HEK293 (cell line): ENCODE measurements around the gene UBE2G2.

ENCODE experiments used
- CTCF ChIA-PET: fragments of 350-600 bp; formaldehyde crosslinking; extraction: SDS; loops from one replicate; lab custom pipeline; 2021; ENCODE audit warnings: antibody characterized with exemption; lab: Yijun Ruan, JAX
- POLR2A ChIA-PET: fragments of 300-600 bp; formaldehyde crosslinking; extraction: SDS; loops from one replicate; lab custom pipeline; 2020; ENCODE audit warnings: antibody characterized with exemption, inconsistent platforms; lab: Yijun Ruan, JAX
- H3K27ac ChIP-seq: fragments of 200-500 bp; sonication (Bioruptor generic); 2 replicates; pipeline ENCODE4 v1.5.1; 2014; ENCODE audit warnings: low read depth, low read length, control low read depth, inconsistent platforms; ENCODE audit errors: extremely low read depth
- H3K36me3 ChIP-seq, 2 experiments: fragments of 200-500 bp in 1 of 2; sonication (Bioruptor generic) in 1 of 2; 1 replicate in 1 of 2; 2 replicates in 1 of 2; pipeline ENCODE4 v1.5.1; 2014 to 2017; ENCODE audit warnings: inconsistent platforms in 2 of 2, low read length in 2 of 2; ENCODE audit not compliant: control insufficient read depth in 2 of 2, insufficient read depth in 1 of 2
- H3K4me1 ChIP-seq: fragments of 200-500 bp; sonication (Bioruptor generic); 2 replicates; pipeline ENCODE4 v1.5.1; 2014; ENCODE audit warnings: mild to moderate bottlenecking, low read length, inconsistent platforms; ENCODE audit not compliant: control insufficient read depth, insufficient read depth
- H3K4me3 ChIP-seq: 2 replicates; pipeline ENCODE4 v1.5.1; 2011; ENCODE audit warnings: low read depth, mild to moderate bottlenecking, control low read depth, low read length, moderate library complexity
- H3K9me3 ChIP-seq: fragments of 200-500 bp; sonication (Bioruptor generic); 2 replicates; pipeline ENCODE4 v1.5.1; 2014; ENCODE audit warnings: low read depth, low read length, inconsistent platforms; ENCODE audit not compliant: control insufficient read depth, insufficient read depth
- BCL11A ChIP-seq: fragments of 450-650 bp; formaldehyde crosslinking; IDR thresholded peaks from 2 replicates; pipeline ENCODE4 v1.5.1; 2016; ENCODE audit warnings: low read depth, missing biosample characterization, missing genetic modification characterization
- GLIS1 ChIP-seq: fragments of 450-650 bp; formaldehyde crosslinking; IDR thresholded peaks from 2 replicates; pipeline ENCODE4 v1.5.1; 2016; ENCODE audit warnings: missing biosample characterization, missing genetic modification characterization
- IKZF3 ChIP-seq: fragments of 450-650 bp; IDR thresholded peaks from 2 replicates; pipeline ENCODE4 v1.5.0; 2018; ENCODE audit warnings: missing biosample characterization, mild to moderate bottlenecking, missing genetic modification characterization, moderate library complexity
- KLF8 ChIP-seq: fragments of 450-650 bp; formaldehyde crosslinking; IDR thresholded peaks from 2 replicates; pipeline ENCODE4 v1.5.1; 2016; ENCODE audit warnings: missing biosample characterization, missing genetic modification characterization
- SP3 ChIP-seq: fragments of 450-650 bp; formaldehyde crosslinking; IDR thresholded peaks from 2 replicates; pipeline ENCODE4 v1.5.1; 2016; ENCODE audit warnings: missing biosample characterization, missing genetic modification characterization
- WT1 ChIP-seq: fragments of 450-650 bp; formaldehyde crosslinking; IDR thresholded peaks from 2 replicates; pipeline ENCODE4 v1.5.1; 2016; ENCODE audit warnings: missing biosample characterization, missing genetic modification characterization
- ZBTB1 ChIP-seq: fragments of 450-650 bp; formaldehyde crosslinking; IDR thresholded peaks from 2 replicates; pipeline ENCODE4 v1.5.1; 2016; ENCODE audit warnings: missing biosample characterization, missing genetic modification characterization
- ZBTB17 ChIP-seq: fragments of 450-650 bp; formaldehyde crosslinking; IDR thresholded peaks from 2 replicates; pipeline ENCODE4 v1.5.1; 2016; ENCODE audit warnings: missing biosample characterization, missing genetic modification characterization
- ZBTB48 ChIP-seq: fragments of 450-650 bp; formaldehyde crosslinking; IDR thresholded peaks from 2 replicates; pipeline ENCODE4 v1.5.1; 2016; ENCODE audit warnings: missing biosample characterization, missing genetic modification characterization
- ZFHX2 ChIP-seq: fragments of 450-650 bp; formaldehyde crosslinking; conservative IDR thresholded peaks from 2 replicates; pipeline ENCODE4 v1.5.1; 2016; ENCODE audit warnings: missing biosample characterization, missing genetic modification characterization
- ZFP69B ChIP-seq: fragments of 450-650 bp; formaldehyde crosslinking; IDR thresholded peaks from 2 replicates; pipeline ENCODE4 v1.5.1; 2016; ENCODE audit warnings: missing biosample characterization, missing genetic modification characterization
- ZNF133 ChIP-seq: fragments of 450-650 bp; formaldehyde crosslinking; IDR thresholded peaks from 2 replicates; pipeline ENCODE4 v1.5.1; 2016; ENCODE audit warnings: missing biosample characterization, missing genetic modification characterization
- ZNF157 ChIP-seq: fragments of 450-650 bp; formaldehyde crosslinking; IDR thresholded peaks from 2 replicates; pipeline ENCODE4 v1.5.1; 2016; ENCODE audit warnings: missing biosample characterization, missing genetic modification characterization
- ZNF248 ChIP-seq: fragments of 450-650 bp; formaldehyde crosslinking; IDR thresholded peaks from 2 replicates; pipeline ENCODE4 v1.5.1; 2017; ENCODE audit warnings: missing biosample characterization, missing genetic modification characterization
- ZNF324 ChIP-seq: fragments of 450-650 bp; formaldehyde crosslinking; IDR thresholded peaks from 2 replicates; pipeline ENCODE4 v1.5.1; 2016; ENCODE audit warnings: missing biosample characterization, missing genetic modification characterization
- ZNF341 ChIP-seq: fragments of 450-650 bp; formaldehyde crosslinking; IDR thresholded peaks from 2 replicates; pipeline ENCODE4; 2016; ENCODE audit warnings: low read depth, missing biosample characterization, missing genetic modification characterization
- ZNF354C ChIP-seq: fragments of 450-650 bp; formaldehyde crosslinking; IDR thresholded peaks from 2 replicates; pipeline ENCODE4 v1.5.1; 2016; ENCODE audit warnings: missing biosample characterization, missing genetic modification characterization, low read depth, borderline replicate concordance
- ZNF423 ChIP-seq: fragments of 450-650 bp; formaldehyde crosslinking; IDR thresholded peaks from 2 replicates; pipeline ENCODE4 v1.5.1; 2016; ENCODE audit warnings: missing biosample characterization, missing genetic modification characterization
- ZNF518A ChIP-seq: fragments of 450-650 bp; formaldehyde crosslinking; conservative IDR thresholded peaks from 2 replicates; pipeline ENCODE4 v1.5.1; 2016; ENCODE audit warnings: low read depth, missing biosample characterization, missing genetic modification characterization
- ZNF560 ChIP-seq: fragments of 450-650 bp; formaldehyde crosslinking; IDR thresholded peaks from 2 replicates; pipeline ENCODE4 v1.5.1; 2017; ENCODE audit warnings: missing biosample characterization, missing genetic modification characterization, borderline replicate concordance
- ZNF585B ChIP-seq: fragments of 450-650 bp; formaldehyde crosslinking; IDR thresholded peaks from 2 replicates; pipeline ENCODE4 v1.5.1; 2016; ENCODE audit warnings: missing biosample characterization, missing genetic modification characterization
- ZNF626 ChIP-seq: fragments of 450-650 bp; sonication (Bioruptor Pico); formaldehyde crosslinking; IDR thresholded peaks from 2 replicates; pipeline ENCODE4 v1.5.1; 2018; ENCODE audit warnings: missing biosample characterization, missing genetic modification characterization, inconsistent platforms
- ZNF658 ChIP-seq: fragments of 450-650 bp; formaldehyde crosslinking; IDR thresholded peaks from 2 replicates; pipeline ENCODE4; 2016; ENCODE audit warnings: missing biosample characterization, missing genetic modification characterization
- ZNF692 ChIP-seq: fragments of 450-650 bp; formaldehyde crosslinking; IDR thresholded peaks from 2 replicates; pipeline ENCODE4 v1.5.1; 2016; ENCODE audit warnings: missing biosample characterization, missing genetic modification characterization
- ZNF701 ChIP-seq: fragments of 450-650 bp; formaldehyde crosslinking; IDR thresholded peaks from 2 replicates; pipeline ENCODE4 v1.5.1; 2016; ENCODE audit warnings: missing biosample characterization, missing genetic modification characterization
- ZSCAN30 ChIP-seq: fragments of 450-650 bp; IDR thresholded peaks from 2 replicates; pipeline ENCODE4 v1.5.1; 2018; ENCODE audit warnings: missing biosample characterization, mild to moderate bottlenecking, missing genetic modification characterization, moderate library complexity
- TF ChIP-seq, protein P1 (sequence below): fragments of 450-650 bp; formaldehyde crosslinking; IDR thresholded peaks from 2 replicates; pipeline ENCODE4 v1.5.1; 2016; ENCODE audit warnings: missing biosample characterization, missing genetic modification characterization

The UBE2G2 gene

GRCh38 chr21:44836666-44837471 is 35.2 kb upstream of the UBE2G2 start (continued):
- TF ChIP-seq, protein P1, sequence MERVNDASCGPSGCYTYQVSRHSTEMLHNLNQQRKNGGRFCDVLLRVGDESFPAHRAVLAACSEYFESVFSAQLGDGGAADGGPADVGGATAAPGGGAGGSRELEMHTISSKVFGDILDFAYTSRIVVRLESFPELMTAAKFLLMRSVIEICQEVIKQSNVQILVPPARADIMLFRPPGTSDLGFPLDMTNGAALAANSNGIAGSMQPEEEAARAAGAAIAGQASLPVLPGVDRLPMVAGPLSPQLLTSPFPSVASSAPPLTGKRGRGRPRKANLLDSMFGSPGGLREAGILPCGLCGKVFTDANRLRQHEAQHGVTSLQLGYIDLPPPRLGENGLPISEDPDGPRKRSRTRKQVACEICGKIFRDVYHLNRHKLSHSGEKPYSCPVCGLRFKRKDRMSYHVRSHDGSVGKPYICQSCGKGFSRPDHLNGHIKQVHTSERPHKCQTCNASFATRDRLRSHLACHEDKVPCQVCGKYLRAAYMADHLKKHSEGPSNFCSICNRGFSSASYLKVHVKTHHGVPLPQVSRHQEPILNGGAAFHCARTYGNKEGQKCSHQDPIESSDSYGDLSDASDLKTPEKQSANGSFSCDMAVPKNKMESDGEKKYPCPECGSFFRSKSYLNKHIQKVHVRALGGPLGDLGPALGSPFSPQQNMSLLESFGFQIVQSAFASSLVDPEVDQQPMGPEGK (tag by site-specific recombination): peak; percentile 40; the same call in 1 of the 2 replicates
- no peak for TF ChIP-seq ZNF133 (tag by site-specific recombination)
- no peak for TF ChIP-seq ZNF354C
- no peak for TF ChIP-seq ZBTB17 (tag by site-specific recombination)
- TF ChIP-seq ZFHX2 (tag by site-specific recombination): peak; percentile 23; the same call in 1 of the 2 replicates
- peak; percentile 15; the same call in 1 of the 2 replicates for TF ChIP-seq WT1
- no peak for TF ChIP-seq ZNF560 (tag by site-specific recombination)
- 0 out of 2 replicates have a peak, but pooled peaks have one; percentile 30 for TF ChIP-seq ZNF324
- TF ChIP-seq ZNF692 (tag by site-specific recombination): peak; percentile 32; the same call in 1 of the 2 replicates
- TF ChIP-seq ZNF248 (tag by site-specific recombination): no peak
- no peak for TF ChIP-seq ZBTB1 (tag by site-specific recombination)
- TF ChIP-seq ZSCAN30 (tag by site-specific recombination): no peak
- no peak for TF ChIP-seq ZNF626
- TF ChIP-seq SP3 (tag by site-specific recombination): no peak

GRCh38 chr21:44836349-44836665 is 34.7 kb upstream of the UBE2G2 start:
- Histone ChIP-seq H3K27ac (no peak overlapping the region), H3K4me3 (no peak overlapping the region), H3K4me1 (no peaks in the 10 kb centered on the region), H3K36me3 (no peaks in the 10 kb centered on the region), H3K9me3 (no peaks in the 10 kb centered on the region)
- CTCF ChIA-PET: no interaction called here
- TF ChIP-seq ZNF423 (tag by site-specific recombination) (0 out of 2 replicates have a peak, but pooled peaks have one; percentile 45), ZNF701 (tag by site-specific recombination) (no peak), ZNF585B (tag by site-specific recombination) (no peak), ZFP69B (tag by site-specific recombination) (no peak), ZNF518A (tag by site-specific recombination) (no peak), ZNF626 (no peak), GLIS1 (tag by site-specific recombination) (peak; percentile 63; the same call in 1 of the 2 replicates), ZBTB48 (peak; percentile 70), KLF8 (tag by site-specific recombination) (peak; percentile 67; the same call in 1 of the 2 replicates), BCL11A (tag by site-specific recombination) (no peak), ZNF341 (tag by site-specific recombination) (no peak), ZNF658 (tag by site-specific recombination) (no peak), IKZF3 (tag by site-specific recombination) (no peak), ZNF157 (no peak)
- POLR2A ChIA-PET: no interaction called here
